NCI-H2227 treated with DMSO at 0.1 percent for 48 hours (cell line): ENCODE results near the gene CDKAL1.
A peak's percentile ranks its signal among the peaks of the same experiment; 100 is the strongest.

Experiments used
- DNase-seq: peaks from one replicate; lab custom pipeline; 2025; lab: John Stamatoyannopoulos, UW

CDKAL1 gene

GRCh38 chr6:21258665-21259064 is 724.4 kb downstream of the CDKAL1 start:
- no peak for DNase-seq

GRCh38 chr6:21259660-21260059 is 725.4 kb downstream of the CDKAL1 start:
- DNase-seq: no peak

- DNase-seq: no peak
Observed at GRCh38 chr6:21262504-21262903, 728.2 kb downstream of the CDKAL1 start.

- DNase-seq: no peak
Observed at GRCh38 chr6:21263531-21264287, 729.5 kb downstream of the CDKAL1 start.

- peak; percentile 94 for DNase-seq
Observed at GRCh38 chr6:21264288-21265033, 730.2 kb downstream of the CDKAL1 start.

- no peak for DNase-seq
Observed at GRCh38 chr6:21265034-21265729, 730.9 kb downstream of the CDKAL1 start.

GRCh38 chr6:21265730-21266044 is 731.4 kb downstream of the CDKAL1 start:
- no peak for DNase-seq

GRCh38 chr6:21270636-21271201 is 736.5 kb downstream of the CDKAL1 start:
- no peak for DNase-seq

GRCh38 chr6:21271428-21272155 is 737.3 kb downstream of the CDKAL1 start:
- no peak for DNase-seq

GRCh38 chr6:21273451-21273850 is 739.2 kb downstream of the CDKAL1 start:
- no peak for DNase-seq

- no peak for DNase-seq
Observed at GRCh38 chr6:21274851-21275250, 740.6 kb downstream of the CDKAL1 start.

GRCh38 chr6:21277601-21278374 is 743.5 kb downstream of the CDKAL1 start:
- DNase-seq: no peak

GRCh38 chr6:21278375-21278745 is 744.1 kb downstream of the CDKAL1 start:
- DNase-seq: no peak

GRCh38 chr6:21279619-21280018 is 745.4 kb downstream of the CDKAL1 start:
- DNase-seq: no peak

GRCh38 chr6:21281366-21281765 is 747.1 kb downstream of the CDKAL1 start:
- DNase-seq: no peak
